UCSD-AML1 (cell line): ENCODE results near the gene CCDC47.
A peak's percentile ranks its signal among the peaks of the same experiment; 100 is the strongest.
"Not testable (repeated sequence)": the region's sequence is repeated elsewhere in the genome, so short reads cannot be mapped to it uniquely, and the experiment has no call there.

Experiments
- DNase-seq: peaks from one replicate; lab custom pipeline; 2025; ENCODE audit not compliant: unreplicated experiment; lab: John Stamatoyannopoulos, UW

The CCDC47 gene, protein sequence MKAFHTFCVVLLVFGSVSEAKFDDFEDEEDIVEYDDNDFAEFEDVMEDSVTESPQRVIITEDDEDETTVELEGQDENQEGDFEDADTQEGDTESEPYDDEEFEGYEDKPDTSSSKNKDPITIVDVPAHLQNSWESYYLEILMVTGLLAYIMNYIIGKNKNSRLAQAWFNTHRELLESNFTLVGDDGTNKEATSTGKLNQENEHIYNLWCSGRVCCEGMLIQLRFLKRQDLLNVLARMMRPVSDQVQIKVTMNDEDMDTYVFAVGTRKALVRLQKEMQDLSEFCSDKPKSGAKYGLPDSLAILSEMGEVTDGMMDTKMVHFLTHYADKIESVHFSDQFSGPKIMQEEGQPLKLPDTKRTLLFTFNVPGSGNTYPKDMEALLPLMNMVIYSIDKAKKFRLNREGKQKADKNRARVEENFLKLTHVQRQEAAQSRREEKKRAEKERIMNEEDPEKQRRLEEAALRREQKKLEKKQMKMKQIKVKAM

GRCh38 chr17:63773272-63774140, at the start of gene CCDC47:
CCDC47 (minus strand) TSS chr17:63773597; CDS start chr17:63766175, 7,422 bp downstream.
- DNase-seq: peak; percentile 99

GRCh38 chr17:63822537-63822936, 49.1 kb upstream of the CCDC47 start:
- no peak for DNase-seq

DNA sequence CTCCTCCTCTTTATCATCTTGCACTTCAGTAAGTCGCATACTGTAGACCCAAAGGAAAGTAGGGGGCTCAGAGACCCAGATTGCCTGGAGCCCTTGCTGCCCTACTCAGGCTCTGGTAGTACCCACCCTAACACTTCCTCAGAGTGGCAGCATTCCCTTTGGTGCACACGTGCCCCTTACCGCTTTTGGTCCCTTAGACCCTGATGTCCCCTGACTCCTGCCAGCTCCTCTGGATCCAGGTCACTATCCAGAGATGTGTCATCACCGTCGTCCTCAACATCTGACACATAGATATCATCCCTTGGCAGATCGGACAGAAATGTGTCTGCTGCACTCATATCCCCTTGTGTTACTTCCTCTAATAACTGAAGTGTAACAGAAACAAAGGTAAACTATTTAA, 48.4 kb upstream of the CCDC47 start:
- no peak for DNase-seq

DNA sequence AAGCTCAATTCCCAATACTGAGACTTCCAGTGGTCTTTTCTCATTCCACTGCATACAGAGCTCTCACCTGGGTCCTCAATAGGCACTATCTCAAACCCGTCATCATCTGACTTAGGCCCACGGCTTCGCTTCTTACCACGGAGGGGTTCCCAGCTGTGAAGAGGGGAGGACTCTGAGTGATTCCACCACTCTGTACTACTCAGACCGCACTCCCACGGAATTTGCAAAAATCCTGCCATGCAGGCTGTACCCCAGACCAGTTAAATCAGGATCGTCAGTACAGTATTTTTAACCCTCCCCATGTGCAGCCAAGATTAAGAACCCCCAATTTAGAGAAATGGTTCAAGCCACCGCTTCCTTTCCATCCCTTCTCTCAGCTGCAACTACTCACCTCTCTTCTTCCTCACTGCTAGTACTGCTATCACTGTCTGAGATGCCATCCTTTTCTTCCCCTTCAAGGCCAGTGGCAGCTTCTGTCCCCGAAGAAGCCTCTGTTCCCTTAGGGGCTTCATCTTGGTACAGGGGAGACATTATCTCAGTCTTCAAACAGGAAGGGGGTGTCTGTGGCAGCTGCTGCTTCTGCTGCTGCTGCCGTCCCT, 47.7 kb upstream of the CCDC47 start:
- no peak for DNase-seq

DNA sequence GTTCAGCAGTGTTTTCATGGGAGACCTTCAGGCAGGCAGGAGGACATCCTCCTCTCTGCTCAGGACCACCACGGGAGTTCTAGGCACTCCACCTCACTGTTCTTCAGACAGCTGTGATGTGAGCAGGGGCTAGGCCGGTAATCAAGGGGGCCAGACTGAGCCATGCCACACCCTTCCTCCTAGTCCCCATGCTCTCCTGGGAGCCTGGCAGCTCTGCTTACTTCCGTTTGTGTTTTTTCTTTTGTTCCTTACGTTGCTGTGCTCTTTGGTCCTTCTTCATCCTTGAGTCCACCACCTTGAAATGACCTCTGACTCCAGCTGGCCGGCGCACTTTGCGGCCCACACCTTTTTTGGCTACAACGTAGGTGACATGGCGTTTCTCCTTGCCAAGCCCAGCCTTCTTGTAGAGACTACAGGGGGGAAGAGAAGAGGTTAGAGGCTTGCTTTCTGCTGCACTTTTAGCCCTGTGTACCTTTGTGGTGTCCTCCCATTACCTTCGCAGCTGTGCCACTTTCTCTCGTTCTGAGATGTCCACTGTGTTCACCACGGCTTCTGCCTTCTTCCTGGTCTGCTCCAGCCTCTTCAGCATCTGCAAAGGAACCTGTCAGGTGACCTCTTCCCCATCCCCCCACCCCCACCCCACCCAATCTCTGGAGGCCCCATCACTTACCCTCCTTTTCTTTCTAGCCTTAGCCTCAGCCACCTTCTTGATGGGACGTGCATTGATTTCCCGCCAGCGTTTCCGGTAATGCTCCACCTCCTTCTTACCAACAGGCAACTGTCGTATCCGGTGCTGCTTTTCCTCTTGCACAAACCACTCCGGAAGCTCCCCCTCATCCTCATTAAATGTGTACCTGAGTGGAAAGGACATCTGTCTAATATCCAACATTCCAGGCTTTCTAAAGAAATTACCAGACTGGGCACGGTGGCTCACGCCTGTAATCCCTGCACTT, 46.5 kb upstream of the CCDC47 start:
- no peak for DNase-seq

- no peak for DNase-seq
These were observed 45.7 kb upstream of the CCDC47 start for GRCh38 chr17:63819131-63819530.

- DNase-seq: no peak
These were observed 44.5 kb upstream of the CCDC47 start for GRCh38 chr17:63817736-63818385.

- DNase-seq: no peak
These were observed 43.3 kb upstream of the CCDC47 start for GRCh38 chr17:63816669-63817068.

GRCh38 chr17:63816123-63816522, 42.7 kb upstream of the CCDC47 start:
- DNase-seq: no peak

DNA sequence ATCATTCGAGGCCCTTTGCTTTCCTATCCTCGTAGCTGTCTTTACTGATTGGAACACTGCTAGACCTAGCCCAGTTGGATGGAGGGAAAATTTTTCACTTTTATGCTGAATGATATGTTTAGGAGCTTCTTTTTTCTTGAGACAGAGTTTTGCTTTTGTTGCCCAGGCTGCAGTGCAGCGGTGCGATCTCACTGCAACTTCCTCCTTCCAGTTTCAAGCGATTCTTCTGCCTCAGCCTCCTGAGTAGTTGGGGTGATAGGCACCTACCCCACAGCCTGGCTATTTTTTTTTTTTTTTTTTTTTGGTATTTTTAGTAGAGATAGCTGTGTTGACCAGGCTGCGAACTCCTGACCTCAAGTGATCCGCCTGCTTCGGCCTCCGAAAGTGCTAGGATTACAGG, 36.6 kb upstream of the CCDC47 start:
- no peak for DNase-seq

DNA sequence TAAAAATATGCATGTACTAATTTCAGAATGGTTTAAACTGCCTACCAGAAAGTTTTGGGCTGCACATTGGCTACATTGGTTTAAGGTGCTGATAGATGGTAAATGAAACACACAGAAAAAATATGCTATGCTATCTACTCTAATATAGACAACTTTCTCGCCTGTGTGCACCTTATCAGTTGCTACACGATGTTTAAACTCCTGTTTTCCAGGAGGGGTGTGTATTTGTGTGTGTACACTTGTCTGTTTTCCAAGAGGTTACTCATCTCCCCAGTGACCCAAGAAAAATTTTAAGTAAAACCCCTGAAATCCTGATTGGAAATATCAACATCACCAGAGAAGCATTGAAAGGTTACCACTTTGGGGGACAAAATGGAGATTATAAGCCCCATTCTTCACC, 32.2 kb upstream of the CCDC47 start:
- DNase-seq: no peak

- no peak for DNase-seq
These were observed 30.9 kb upstream of the CCDC47 start for GRCh38 chr17:63804328-63804727.

DNA sequence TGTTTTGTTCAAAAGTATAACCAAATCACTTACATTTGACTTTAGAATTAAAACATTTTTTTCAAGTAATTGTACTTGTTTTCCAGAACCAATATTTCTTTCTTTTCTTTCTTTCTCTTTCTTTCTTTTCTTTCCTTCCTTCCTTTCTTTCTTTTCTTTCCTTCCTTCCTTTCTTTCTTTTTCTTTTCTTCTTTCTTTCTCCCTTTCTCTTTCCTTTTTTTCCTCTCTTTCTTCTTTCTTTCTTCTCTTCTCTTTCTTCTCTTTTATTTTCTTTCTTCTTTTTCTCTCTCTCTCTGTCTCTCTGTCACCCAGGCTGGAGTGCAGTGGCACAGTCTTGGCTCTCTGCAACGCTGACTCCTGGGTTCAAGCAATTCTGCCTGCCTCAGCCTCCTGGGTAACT, 27.4 kb upstream of the CCDC47 start:
- DNase-seq: no peak

DNA sequence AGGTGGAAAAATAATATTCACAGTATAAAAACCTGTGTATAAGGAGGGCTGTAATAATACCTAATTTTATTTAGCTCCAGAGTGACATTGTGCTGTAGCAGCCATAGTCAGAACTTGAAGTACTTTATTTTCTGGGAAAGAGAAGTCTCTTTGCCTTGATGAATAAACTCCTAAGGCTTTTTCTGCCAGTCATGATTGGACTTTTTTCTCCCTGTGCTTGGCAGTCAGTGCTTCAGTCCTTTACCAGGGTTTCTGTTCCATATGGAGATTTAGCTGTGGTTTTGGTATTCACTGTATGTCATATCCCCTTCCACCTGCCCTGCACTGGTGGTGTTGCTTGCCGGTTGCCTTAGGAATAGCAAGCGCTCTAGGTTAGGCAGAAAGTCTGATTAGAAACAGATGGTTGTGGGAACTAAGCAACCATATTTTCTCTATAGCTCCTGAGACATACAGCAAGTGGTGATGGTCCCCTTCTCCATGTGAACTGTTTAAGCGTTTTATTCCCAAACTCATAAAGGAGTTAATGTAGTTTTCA, 25.2 kb upstream of the CCDC47 start:
- no peak for DNase-seq

DNA sequence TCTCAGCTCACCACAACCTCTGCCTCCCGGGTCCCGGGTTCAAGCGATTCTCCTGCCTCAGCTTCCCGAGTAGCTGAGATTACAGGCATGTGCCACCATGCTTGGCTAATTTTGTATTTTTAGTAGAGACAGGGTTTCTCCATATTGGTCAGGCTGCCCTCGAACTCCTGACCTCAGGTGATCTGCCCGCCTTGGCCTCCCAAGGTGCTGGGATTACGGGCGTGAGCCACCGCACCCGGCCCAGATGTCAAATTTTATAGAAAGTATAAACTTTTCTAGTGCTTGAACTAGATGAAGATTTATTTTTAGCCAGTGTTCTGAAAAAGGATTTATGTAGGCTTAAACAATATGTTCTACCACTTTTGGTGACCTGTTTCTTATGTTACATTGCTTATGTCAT, 23.0 kb upstream of the CCDC47 start:
- DNase-seq: not testable (repeated sequence)

DNA sequence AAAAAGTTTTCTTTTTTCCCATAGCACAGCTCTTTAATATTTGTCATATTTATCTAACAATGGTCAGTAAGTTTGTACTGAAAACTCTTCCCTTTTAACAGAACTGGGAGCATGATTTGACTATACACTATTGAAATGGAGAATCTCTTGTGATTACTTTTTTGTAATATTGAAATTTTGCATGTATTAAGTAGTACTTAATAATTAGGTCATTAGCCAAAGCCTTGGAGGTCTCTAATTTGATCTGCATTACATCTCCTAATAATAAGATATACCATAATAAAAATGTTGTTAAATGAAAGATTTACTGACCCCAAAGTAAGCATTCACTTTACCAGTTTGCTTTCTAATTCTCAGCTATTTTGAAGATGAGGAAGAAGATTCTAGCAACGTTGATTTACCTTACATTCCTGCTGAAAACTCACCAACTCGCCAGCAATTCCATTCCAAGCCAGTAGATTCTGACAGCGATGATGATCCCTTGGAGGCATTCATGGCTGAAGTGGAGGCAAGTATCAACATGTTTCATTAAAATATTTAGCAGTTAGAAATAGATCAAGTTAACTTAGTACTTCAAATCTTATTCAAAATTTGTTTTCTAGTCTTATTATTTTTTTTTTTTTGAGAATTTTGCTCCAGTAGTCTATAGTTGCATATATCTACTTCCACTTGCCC, 18.8 kb upstream of the CCDC47 start:
- no peak for DNase-seq

GRCh38 chr17:63790057-63790456, 16.7 kb upstream of the CCDC47 start:
- no peak for DNase-seq

- DNase-seq: no peak
These were observed 13.7 kb upstream of the CCDC47 start for GRCh38 chr17:63786971-63787711.
